ENCODE data around the gene GTF2A2.

GRCh38 chr15:59614153-59614552 is 43.2 kb downstream of the GTF2A2 start:
- TF ChIP-seq CTCF (IDR thresholded peaks at IDR 0.05): no peak
- TF ChIP-seq POLR2A (IDR thresholded peaks at IDR 0.05): no peak
